GM21390 (cell line): ENCODE measurements around the gene IL10.
A peak's percentile ranks its signal among the peaks of the same experiment; 100 is the strongest.
"Not testable (repeated sequence)": the region's sequence is repeated elsewhere in the genome, so short reads cannot be mapped to it uniquely, and the experiment has no call there.

Source experiments
- ATAC-seq: cut with Tn5 transposase; IDR thresholded peaks from one replicate; pipeline ENCODE4 v1.9.1; 2021; ENCODE audit not compliant: unreplicated experiment

IL10 gene

GRCh38 chr1:206794294-206794908 lies 22.1 kb upstream of the IL10 start:
- no peak for ATAC-seq

GRCh38 chr1:206793620-206794019 lies 21.3 kb upstream of the IL10 start:
- no peak for ATAC-seq

- peak; percentile 47 for ATAC-seq
These were observed 20.8 kb upstream of the IL10 start for GRCh38 chr1:206792939-206793607.

GRCh38 chr1:206790502-206791250 lies 18.4 kb upstream of the IL10 start:
- no peak for ATAC-seq

GRCh38 chr1:206788487-206789050 lies 16.3 kb upstream of the IL10 start:
- no peak for ATAC-seq

GRCh38 chr1:206787891-206788290 lies 15.6 kb upstream of the IL10 start:
- no peak for ATAC-seq

GRCh38 chr1:206786212-206786886 lies 14.1 kb upstream of the IL10 start:
- ATAC-seq = no peak

GRCh38 chr1:206785182-206785765 lies 13.0 kb upstream of the IL10 start:
- ATAC-seq = no peak

GRCh38 chr1:206784471-206784903 lies 12.2 kb upstream of the IL10 start:
- ATAC-seq = peak; percentile 61

GRCh38 chr1:206783506-206783905 lies 11.2 kb upstream of the IL10 start:
- no peak for ATAC-seq

GRCh38 chr1:206782448-206782847 lies 10.2 kb upstream of the IL10 start:
- peak; percentile 63 for ATAC-seq

GRCh38 chr1:206779638-206780037 lies 7.3 kb upstream of the IL10 start:
- no peak for ATAC-seq

GRCh38 chr1:206778911-206779310 lies 6.6 kb upstream of the IL10 start:
- ATAC-seq = not testable (repeated sequence)

- no peak for ATAC-seq
These were observed 5.7 kb upstream of the IL10 start for GRCh38 chr1:206778031-206778430.

- ATAC-seq = no peak
These were observed 3.9 kb upstream of the IL10 start for GRCh38 chr1:206776229-206776628.

- no peak for ATAC-seq
These were observed 1.8 kb upstream of the IL10 start for GRCh38 chr1:206774093-206774492.

- ATAC-seq = no peak
These were observed 979 bp downstream of the IL10 start for GRCh38 chr1:206771338-206771692.

- no peak for ATAC-seq
These were observed 1.6 kb downstream of the IL10 start, which contains the start of gene IL19 for GRCh38 chr1:206770531-206771337. Gene IL19, plus strand, starts transcription at chr1:206770773. Its CDS starts 65,890 bp downstream, at chr1:206836663.

GRCh38 chr1:206769304-206769731 lies 3.0 kb downstream of the IL10 start:
- peak; percentile 64 for ATAC-seq
